ENCODE data around the gene FBXO45. TPM values are rescaled to one million over a fixed set of nuclear protein-coding genes. Genes with fewer than 3 reads are reported as not detected.
A peak's percentile ranks its signal among the peaks of the same experiment; 100 is the strongest.

The FBXO45 gene
- total and polyA plus RNA-seq, 2 of the 13 experiments (the other 11 are each of a cell fraction or from before 2014, with no cell fraction given), result 7.0 to 12.1 TPM

GRCh38 chr3:196621611-196622010 is 53.2 kb downstream of the FBXO45 start:
- Histone ChIP-seq H3K4me1 (ENCODE audit: insufficient read depth, low read length) (peaks cover 25% of the 10 kb centered on the region), H3K79me2 (ENCODE audit: insufficient read depth, low read length) (no peaks in the 10 kb centered on the region), H4K20me1 (ENCODE audit: insufficient read depth, low read length) (no peaks in the 10 kb centered on the region), H3K36me3 (replicated peaks in 1 of 2; ENCODE audit: control insufficient read depth in 1 of 2, insufficient read depth in 2 of 2, low read length in 2 of 2) (no peaks in the 10 kb centered on the region), H3K27me3 (ENCODE audit: control insufficient read depth in 1 of 2, insufficient read depth in 2 of 2, low read length in 2 of 2) (peaks cover 0 to 15% of the 10 kb centered on the region in 2 experiments; a peak in 3 of 5 replicates), H2AFZ (ENCODE audit: low read length) (no peak overlapping the region), H3K4me2 (ENCODE audit: low read depth, low read length) (peak overlapping the region; percentile 18; the same call in 1 of the 2 replicates), H3K9me3 (ENCODE audit: low read length) (no peaks in the 10 kb centered on the region), H3K9ac (ENCODE audit: insufficient read depth, low read depth, low read length) (no peak overlapping the region), H3K27ac (ENCODE audit: extremely low read length, insufficient read depth, low read length) (no peak overlapping the region), H3K4me3 (replicated peaks in 1 of 3; ENCODE audit: insufficient read depth in 1 of 3, low read depth in 2 of 3, low read length in 3 of 3) (no peak overlapping the region)
- DNase-seq (ENCODE audit: low spot score) (no peak), ATAC-seq (no peak; the same call in 2 of the 3 replicates), FAIRE-seq (no peak)
- intact Hi-C loops (cut with micrococcal nuclease; ENCODE audit: unreplicated experiment), result no loop called here
- in situ Hi-C loops (cut with HindIII; ENCODE audit: extremely low pct_ligation_motif_present, low pct_unique_long_range_greater_than_20kb), result no loop called here
- POLR2A ChIA-PET, result no interaction called here
- no TSS peak for BruUV-seq (replicated peaks)
- WGBS (ENCODE audit: low lambda C conversion rate), result 80% methylated on average over 8 of the region's 10 CpGs
- no peak for TF ChIP-seq TARDBP (CRISPR knock-in tag; IDR thresholded peaks at IDR 0.05)
- CTCF ChIA-PET (ENCODE audit: low intra/inter-chr PET ratio, low total read pairs), result no interaction called here

- no peaks in the 10 kb centered on the region for H3K9me3 ChIP-seq (ENCODE audit: low read length)
These were observed 55.8 kb downstream of the FBXO45 start for GRCh38 chr3:196624067-196624790.

More at GRCh38 chr3:196624067-196624790, 55.8 kb downstream of the FBXO45 start:
- 59% methylated on average over 12 of the region's 12 CpGs for WGBS (ENCODE audit: low lambda C conversion rate)
- in situ Hi-C loops (cut with HindIII; ENCODE audit: extremely low pct_ligation_motif_present, low pct_unique_long_range_greater_than_20kb), result no loop called here
- ChIA-PET CTCF (ENCODE audit: low intra/inter-chr PET ratio, low total read pairs) (no interaction called here), POLR2A (no interaction called here)
- no peak for FAIRE-seq
- TF ChIP-seq ZNF687 (CRISPR knock-in tag; IDR thresholded peaks at IDR 0.05) (no peak), RBM39 (IDR thresholded peaks at IDR 0.05; ENCODE audit: low read depth, low read length, poor library complexity, severe bottlenecking) (no peak), ZNF333 (CRISPR knock-in tag; IDR thresholded peaks at IDR 0.05; ENCODE audit: borderline replicate concordance) (no peak), ZSCAN12 (CRISPR knock-in tag; IDR thresholded peaks at IDR 0.05) (no peak)
- TF ChIP-seq, protein P1, sequence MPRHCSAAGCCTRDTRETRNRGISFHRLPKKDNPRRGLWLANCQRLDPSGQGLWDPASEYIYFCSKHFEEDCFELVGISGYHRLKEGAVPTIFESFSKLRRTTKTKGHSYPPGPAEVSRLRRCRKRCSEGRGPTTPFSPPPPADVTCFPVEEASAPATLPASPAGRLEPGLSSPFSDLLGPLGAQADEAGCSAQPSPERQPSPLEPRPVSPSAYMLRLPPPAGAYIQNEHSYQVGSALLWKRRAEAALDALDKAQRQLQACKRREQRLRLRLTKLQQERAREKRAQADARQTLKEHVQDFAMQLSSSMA (CRISPR knock-in tag; IDR thresholded peaks at IDR 0.05), result no peak
- no peak overlapping the region for H3K27ac ChIP-seq (ENCODE audit: extremely low read length, insufficient read depth, low read length)
- peaks cover 10% of the 10 kb centered on the region for H3K4me1 ChIP-seq (ENCODE audit: insufficient read depth, low read length)
- DNase-seq (ENCODE audit: low spot score), result no peak
- no peaks in the 10 kb centered on the region for H3K79me2 ChIP-seq (ENCODE audit: insufficient read depth, low read length)
- no peaks in the 10 kb centered on the region for H3K36me3 ChIP-seq (replicated peaks in 1 of 2; ENCODE audit: control insufficient read depth in 1 of 2, insufficient read depth in 2 of 2, low read length in 2 of 2)
- H3K27me3 ChIP-seq (ENCODE audit: control insufficient read depth in 1 of 2, insufficient read depth in 2 of 2, low read length in 2 of 2), result peaks cover 0 to 15% of the 10 kb centered on the region in 2 experiments; a peak in 4 of 5 replicates
- H3K9ac ChIP-seq (ENCODE audit: insufficient read depth, low read depth, low read length), result no peak overlapping the region
- no peak for ATAC-seq
- H4K20me1 ChIP-seq (ENCODE audit: insufficient read depth, low read length), result no peaks in the 10 kb centered on the region
- H3K4me2 ChIP-seq (ENCODE audit: low read depth, low read length), result no peak overlapping the region
- no peak overlapping the region for H2AFZ ChIP-seq (ENCODE audit: low read length)
- no peak overlapping the region for H3K4me3 ChIP-seq (replicated peaks in 1 of 3; ENCODE audit: insufficient read depth in 1 of 3, low read depth in 2 of 3, low read length in 3 of 3)
- intact Hi-C loops (cut with micrococcal nuclease; ENCODE audit: unreplicated experiment), result no loop called here
- BruUV-seq (replicated peaks), result no TSS peak
